Common myeloid progenitor, CD34-positive (primary cell): ENCODE measurements around the gene CD80.
A peak's percentile ranks its signal among the peaks of the same experiment; 100 is the strongest.

ENCODE experiments used
- CTCF ChIA-PET: fragments of 350-600 bp; sonication (Branson Sonifier 250); formaldehyde crosslinking; loops from one replicate; lab custom pipeline; 2021; ENCODE audit warnings: antibody characterized with exemption; lab: Charles Lee
- POLR2A ChIA-PET: fragments of 350-600 bp; sonication (Branson Sonifier 250); formaldehyde crosslinking; loops from one replicate; lab custom pipeline; 2021; ENCODE audit warnings: antibody characterized with exemption; lab: Charles Lee
- DNase-seq, 3 donors: peaks; one replicate each; pipeline versions ENCODE4 v3.0.0 to v3.0.0-alpha.2; 2013
- H3K27ac ChIP-seq, 2 experiments: 1 replicate in 1 of 2; 2 replicates in 1 of 2; pipeline ENCODE4 v1.7.0; 2013; ENCODE audit warnings: inconsistent platforms in 2 of 2, low read length in 2 of 2, mild to moderate bottlenecking in 2 of 2, low read depth in 1 of 2, moderate library complexity in 1 of 2; ENCODE audit not compliant: severe bottlenecking in 2 of 2, insufficient read depth in 1 of 2, poor library complexity in 1 of 2
- H3K27me3 ChIP-seq, 5 experiments: replicated peaks in 2 of 5; 1 replicate in 3 of 5; 2 replicates in 2 of 5; pipeline versions ENCODE4 v1.6.1 to v1.7.0; 2013; ENCODE audit warnings: low read length in 4 of 5, mild to moderate bottlenecking in 2 of 5, moderate library complexity in 2 of 5, inconsistent platforms in 1 of 5; ENCODE audit not compliant: insufficient read depth in 5 of 5, control insufficient read depth in 4 of 5
- H3K36me3 ChIP-seq, 4 experiments: 1 replicate in 2 of 4; 2 replicates in 2 of 4; pipeline versions ENCODE4 v1.6.1 to v1.7.0; 2013; ENCODE audit warnings: low read length in 3 of 4, control low read depth in 1 of 4, mild to moderate bottlenecking in 1 of 4; ENCODE audit not compliant: control insufficient read depth in 4 of 4, insufficient read depth in 4 of 4
- H3K4me1 ChIP-seq, 4 experiments: 1 replicate in 3 of 4; 2 replicates in 1 of 4; pipeline versions ENCODE4 v1.6.1 to v1.7.1; 2013; ENCODE audit warnings: low read length in 3 of 4, mild to moderate bottlenecking in 3 of 4, control low read depth in 1 of 4, inconsistent platforms in 1 of 4, moderate library complexity in 1 of 4; ENCODE audit not compliant: control insufficient read depth in 4 of 4, insufficient read depth in 4 of 4; ENCODE audit errors: control extremely low read depth in 1 of 4
- H3K4me3 ChIP-seq, 7 experiments: 1 replicate in 4 of 7; 2 replicates in 3 of 7; pipeline versions ENCODE4 v1.5.1 to v1.7.0; 2013; ENCODE audit warnings: mild to moderate bottlenecking in 7 of 7, low read length in 6 of 7, moderate library complexity in 6 of 7, inconsistent platforms in 2 of 7, low read depth in 2 of 7, control low read depth in 1 of 7; ENCODE audit not compliant: insufficient read depth in 4 of 7, control insufficient read depth in 1 of 7; ENCODE audit errors: extremely low read depth in 1 of 7
- H3K9me3 ChIP-seq, 5 experiments: 1 replicate in 4 of 5; 2 replicates in 1 of 5; pipeline versions ENCODE4 v1.6.1 to v1.7.1; 2013; ENCODE audit warnings: low read length in 4 of 5, mild to moderate bottlenecking in 2 of 5, inconsistent platforms in 1 of 5, low read depth in 1 of 5, moderate library complexity in 1 of 5; ENCODE audit not compliant: control insufficient read depth in 4 of 5, insufficient read depth in 2 of 5; ENCODE audit errors: control extremely low read depth in 1 of 5
- WGBS: methylation state at CpG from one replicate; pipeline ENCODE4 v1.1.5; 2013; ENCODE audit not compliant: insufficient coverage; 5-methylcytosine and 5-hydroxymethylcytosine counted together

Gene CD80

GRCh38 chr3:119558626-119559317 is 642 bp downstream of the CD80 start:
- Histone ChIP-seq H3K27ac (peak overlapping the region in 1 of 2 experiments; percentile 16), H3K4me1 (peaks cover 0 to 36% (median 29%) of the 10 kb centered on the region in 4 experiments), H3K9me3 (no peaks in the 10 kb centered on the region), H3K36me3 (no peaks in the 10 kb centered on the region), H3K27me3 (no peaks in the 10 kb centered on the region), H3K4me3 (no peak overlapping the region)
- POLR2A ChIA-PET = no interaction called here
- CTCF ChIA-PET = interaction anchor here (0.6 to 2.0 kb wide), 5 partner anchors 13 to 217 kb away, joined by 3 to 11 read pairs (median 4); partner anchors contain the start of gene PLA1A
- 100% methylated on average over 4 of the region's 9 CpGs for WGBS
- no peak for DNase-seq

GRCh38 chr3:119557877-119558269 is 1.5 kb downstream of the CD80 start:
- H3K4me3 ChIP-seq = no peak overlapping the region
- no peaks in the 10 kb centered on the region for H3K9me3 ChIP-seq
- WGBS = 60% methylated on average over 3 of the region's 3 CpGs
- CTCF ChIA-PET = interaction anchor here (0.9 to 1.4 kb wide), 4 partner anchors 9 to 42 kb away, joined by 3 to 8 read pairs (median 3); no protein-coding TSS in a partner anchor
- no peak for DNase-seq
- no peaks in the 10 kb centered on the region for H3K36me3 ChIP-seq
- H3K27me3 ChIP-seq = no peaks in the 10 kb centered on the region
- H3K4me1 ChIP-seq = peaks cover 0 to 36% (median 29%) of the 10 kb centered on the region in 4 experiments
- POLR2A ChIA-PET = no interaction called here
- H3K27ac ChIP-seq = no peak overlapping the region

GRCh38 chr3:119557192-119557876 is 2.1 kb downstream of the CD80 start:
- CTCF ChIA-PET = interaction anchor here (0.9 to 1.4 kb wide), 5 partner anchors 10 to 43 kb away, joined by 3 to 8 read pairs (median 3); no protein-coding TSS in a partner anchor
- Histone ChIP-seq H3K4me3 (no peak overlapping the region), H3K27me3 (no peaks in the 10 kb centered on the region), H3K9me3 (no peaks in the 10 kb centered on the region), H3K4me1 (peaks cover 0 to 36% (median 26%) of the 10 kb centered on the region in 4 experiments), H3K36me3 (no peaks in the 10 kb centered on the region), H3K27ac (no peak overlapping the region)
- no peak for DNase-seq
- 95% methylated on average over 7 of the region's 7 CpGs for WGBS
- POLR2A ChIA-PET = no interaction called here

GRCh38 chr3:119555929-119556328 is 3.5 kb downstream of the CD80 start:
- no peak for DNase-seq
- H3K27me3 ChIP-seq = no peaks in the 10 kb centered on the region
- no peaks in the 10 kb centered on the region for H3K36me3 ChIP-seq
- H3K9me3 ChIP-seq = no peaks in the 10 kb centered on the region
- POLR2A ChIA-PET = interaction anchor here (0.6 kb wide), 1 partner anchor 9 kb away, joined by 7 read pairs; no protein-coding TSS in a partner anchor
- 100% methylated on average over 1 of the region's 1 CpG for WGBS
- no peak overlapping the region for H3K27ac ChIP-seq
- CTCF ChIA-PET = interaction anchor here (1.2 to 1.4 kb wide), 2 partner anchors 32 to 51 kb away, joined by 3 read pairs; no protein-coding TSS in a partner anchor
- peaks cover 0 to 36% (median 24%) of the 10 kb centered on the region in 4 experiments for H3K4me1 ChIP-seq
- H3K4me3 ChIP-seq = no peak overlapping the region

GRCh38 chr3:119555309-119555735 is 4.1 kb downstream of the CD80 start:
- Histone ChIP-seq H3K4me3 (no peak overlapping the region), H3K4me1 (peaks cover 0 to 36% (median 24%) of the 10 kb centered on the region in 4 experiments), H3K27me3 (no peaks in the 10 kb centered on the region), H3K9me3 (no peaks in the 10 kb centered on the region), H3K36me3 (no peaks in the 10 kb centered on the region), H3K27ac (no peak overlapping the region)
- POLR2A ChIA-PET = interaction anchor here (0.7 kb wide), 1 partner anchor 14 kb away, joined by 3 read pairs; no protein-coding TSS in a partner anchor
- CTCF ChIA-PET = interaction anchor here (1.2 kb wide), 1 partner anchor 51 kb away, joined by 3 read pairs; no protein-coding TSS in a partner anchor
- DNase-seq = peak in 2 of 3 donors; percentile 28 to 30
- WGBS = 14% methylated on average over 4 of the region's 4 CpGs

- Histone ChIP-seq H3K4me1 (peaks cover 0 to 24% (median 17%) of the 10 kb centered on the region in 4 experiments), H3K4me3 (no peak overlapping the region), H3K27me3 (no peaks in the 10 kb centered on the region), H3K9me3 (no peaks in the 10 kb centered on the region), H3K36me3 (no peaks in the 10 kb centered on the region), H3K27ac (no peak overlapping the region)
- no peak for DNase-seq
- 91% methylated on average over 3 of the region's 5 CpGs for WGBS
- CTCF ChIA-PET = interaction anchor here (0.6 kb wide), 1 partner anchor 32 kb away, joined by 4 read pairs; no protein-coding TSS in a partner anchor
- POLR2A ChIA-PET = no interaction called here
Observed at GRCh38 chr3:119553823-119554415, 5.5 kb downstream of the CD80 start.
